SJCRH30 (cell line): ENCODE data around the gene TSPAN17. TPM values are rescaled to one million over a fixed set of nuclear protein-coding genes. Genes with fewer than 3 reads are reported as not detected.

Experiments used
- DNase-seq, 2 experiments: peaks; one replicate each; pipeline ENCODE4 v3.0.0-alpha.2; 2015 to 2020
- H3K27ac ChIP-seq: fragments of 250-450 bp; sonication (Bioruptor Pico); 2 replicates; pipeline ENCODE4 v1.5.1; 2020; ENCODE audit warnings: mild to moderate bottlenecking, moderate library complexity
- H3K27me3 ChIP-seq: fragments of 250-450 bp; sonication (Bioruptor Pico); 2 replicates; pipeline ENCODE4 v1.5.1; 2020; ENCODE audit warnings: mild to moderate bottlenecking, moderate library complexity
- H3K36me3 ChIP-seq: fragments of 250-450 bp; sonication (Bioruptor Pico); 2 replicates; pipeline ENCODE4 v1.5.1; 2020; ENCODE audit warnings: mild to moderate bottlenecking, moderate library complexity
- H3K4me1 ChIP-seq: fragments of 250-450 bp; sonication (Bioruptor Pico); 2 replicates; pipeline ENCODE4 v1.5.1; 2020; ENCODE audit warnings: mild to moderate bottlenecking, moderate library complexity
- H3K4me3 ChIP-seq: fragments of 250-450 bp; sonication (Bioruptor Pico); 2 replicates; pipeline ENCODE4 v1.5.1; 2020; ENCODE audit warnings: mild to moderate bottlenecking, moderate library complexity
- H3K9me3 ChIP-seq: fragments of 250-450 bp; sonication (Bioruptor Pico); replicated peaks from 2 replicates; pipeline ENCODE4 v1.5.1; 2020; ENCODE audit warnings: mild to moderate bottlenecking, moderate library complexity
- total RNA-seq: library from RNA; depleted of rRNA; stranded (reverse); fragments of >200 nt; shearing (Covaris generic); gene quantifications from 2 replicates; pipeline ENCODE4 v1.2.3, GENCODE V29; 2014

TSPAN17 gene
- total RNA-seq, 1 experiment from 2014 or later, result 26.5 TPM

GRCh38 chr5:176667637-176668036 is 20.4 kb downstream of the TSPAN17 start:
- no peaks in the 10 kb centered on the region for H3K4me1 ChIP-seq
- H3K36me3 ChIP-seq, result no peaks in the 10 kb centered on the region
- H3K27ac ChIP-seq, result no peak overlapping the region
- H3K9me3 ChIP-seq, result no peaks in the 10 kb centered on the region
- no peak for DNase-seq
- H3K4me3 ChIP-seq, result no peak overlapping the region
- H3K27me3 ChIP-seq, result peaks cover 5% of the 10 kb centered on the region; the same call in 1 of the 2 replicates

- Histone ChIP-seq H3K36me3 (no peaks in the 10 kb centered on the region), H3K4me3 (no peak overlapping the region), H3K9me3 (no peaks in the 10 kb centered on the region), H3K27me3 (peaks cover 5% of the 10 kb centered on the region; the same call in 1 of the 2 replicates), H3K4me1 (no peaks in the 10 kb centered on the region), H3K27ac (no peak overlapping the region)
- no peak for DNase-seq
Observed at GRCh38 chr5:176670449-176670848, 23.2 kb downstream of the TSPAN17 start.

- DNase-seq, result no peak
- H3K9me3 ChIP-seq, result no peaks in the 10 kb centered on the region
- peaks cover 5% of the 10 kb centered on the region; the same call in 1 of the 2 replicates for H3K27me3 ChIP-seq
- H3K36me3 ChIP-seq, result no peaks in the 10 kb centered on the region
- no peak overlapping the region for H3K4me3 ChIP-seq
- no peaks in the 10 kb centered on the region for H3K4me1 ChIP-seq
- H3K27ac ChIP-seq, result no peak overlapping the region
Observed at GRCh38 chr5:176671399-176671798, 24.1 kb downstream of the TSPAN17 start.

GRCh38 chr5:176671890-176672747 is 24.8 kb downstream of the TSPAN17 start:
- Histone ChIP-seq H3K9me3 (no peaks in the 10 kb centered on the region), H3K4me1 (no peaks in the 10 kb centered on the region), H3K27me3 (peaks cover 5% of the 10 kb centered on the region; the same call in 1 of the 2 replicates), H3K36me3 (no peaks in the 10 kb centered on the region), H3K27ac (no peak overlapping the region), H3K4me3 (no peak overlapping the region)
- DNase-seq, result no peak

GRCh38 chr5:176673651-176674583 is 26.6 kb downstream of the TSPAN17 start:
- peaks cover 5% of the 10 kb centered on the region; the same call in 1 of the 2 replicates for H3K27me3 ChIP-seq
- H3K4me3 ChIP-seq, result no peak overlapping the region
- no peak for DNase-seq
- H3K27ac ChIP-seq, result no peak overlapping the region
- H3K9me3 ChIP-seq, result no peaks in the 10 kb centered on the region
- H3K4me1 ChIP-seq, result no peaks in the 10 kb centered on the region
- H3K36me3 ChIP-seq, result no peaks in the 10 kb centered on the region

- no peaks in the 10 kb centered on the region for H3K4me1 ChIP-seq
Observed at GRCh38 chr5:176674799-176675198, 27.5 kb downstream of the TSPAN17 start.

GRCh38 chr5:176675676-176676360 is 28.5 kb downstream of the TSPAN17 start:
- H3K27ac ChIP-seq, result no peak overlapping the region
- DNase-seq, result no peak
- no peaks in the 10 kb centered on the region for H3K27me3 ChIP-seq
- H3K36me3 ChIP-seq, result no peaks in the 10 kb centered on the region
- no peaks in the 10 kb centered on the region for H3K4me1 ChIP-seq
- H3K9me3 ChIP-seq, result no peaks in the 10 kb centered on the region
- no peak overlapping the region for H3K4me3 ChIP-seq

More at GRCh38 chr5:176674799-176675198, 27.5 kb downstream of the TSPAN17 start:
- Histone ChIP-seq H3K36me3 (no peaks in the 10 kb centered on the region), H3K4me3 (no peak overlapping the region), H3K27me3 (peaks cover 3% of the 10 kb centered on the region; the same call in 1 of the 2 replicates), H3K27ac (no peak overlapping the region), H3K9me3 (no peaks in the 10 kb centered on the region)
- no peak for DNase-seq

- H3K4me3 ChIP-seq, result no peak overlapping the region
- no peaks in the 10 kb centered on the region for H3K4me1 ChIP-seq
- H3K36me3 ChIP-seq, result no peaks in the 10 kb centered on the region
- H3K27ac ChIP-seq, result no peak overlapping the region
- H3K9me3 ChIP-seq, result no peaks in the 10 kb centered on the region
- no peaks in the 10 kb centered on the region for H3K27me3 ChIP-seq
- no peak for DNase-seq
Observed at GRCh38 chr5:176676361-176676824, 29.1 kb downstream of the TSPAN17 start.

- no peak overlapping the region for H3K4me3 ChIP-seq
- H3K36me3 ChIP-seq, result no peaks in the 10 kb centered on the region
- H3K27ac ChIP-seq, result no peak overlapping the region
- no peak for DNase-seq
- peaks cover 7% of the 10 kb centered on the region; the same call in 1 of the 2 replicates for H3K27me3 ChIP-seq
- H3K9me3 ChIP-seq, result no peaks in the 10 kb centered on the region
- H3K4me1 ChIP-seq, result no peaks in the 10 kb centered on the region
Observed at GRCh38 chr5:176677209-176677939, 30.1 kb downstream of the TSPAN17 start.

GRCh38 chr5:176678584-176678983 is 31.3 kb downstream of the TSPAN17 start:
- no peak overlapping the region for H3K4me3 ChIP-seq
- DNase-seq, result no peak
- no peak overlapping the region for H3K27ac ChIP-seq
- H3K36me3 ChIP-seq, result no peaks in the 10 kb centered on the region
- no peaks in the 10 kb centered on the region for H3K9me3 ChIP-seq
- peaks cover 8% of the 10 kb centered on the region; the same call in 1 of the 2 replicates for H3K27me3 ChIP-seq
- no peaks in the 10 kb centered on the region for H3K4me1 ChIP-seq

- Histone ChIP-seq H3K27ac (no peak overlapping the region), H3K36me3 (no peaks in the 10 kb centered on the region), H3K4me3 (no peak overlapping the region), H3K9me3 (no peaks in the 10 kb centered on the region), H3K27me3 (peaks cover 8% of the 10 kb centered on the region; the same call in 1 of the 2 replicates), H3K4me1 (no peaks in the 10 kb centered on the region)
- DNase-seq, result no peak
Observed at GRCh38 chr5:176679365-176680225, 32.3 kb downstream of the TSPAN17 start.

- H3K27me3 ChIP-seq, result peaks cover 8% of the 10 kb centered on the region; the same call in 1 of the 2 replicates
- no peak overlapping the region for H3K4me3 ChIP-seq
- H3K9me3 ChIP-seq, result no peaks in the 10 kb centered on the region
- H3K27ac ChIP-seq, result no peak overlapping the region
- H3K4me1 ChIP-seq, result no peaks in the 10 kb centered on the region
- H3K36me3 ChIP-seq, result no peaks in the 10 kb centered on the region
- DNase-seq, result no peak
Observed at GRCh38 chr5:176680226-176680563, 32.9 kb downstream of the TSPAN17 start.

- peaks cover 8% of the 10 kb centered on the region; the same call in 1 of the 2 replicates for H3K27me3 ChIP-seq
- H3K4me3 ChIP-seq, result no peak overlapping the region
- H3K9me3 ChIP-seq, result no peaks in the 10 kb centered on the region
- no peaks in the 10 kb centered on the region for H3K36me3 ChIP-seq
- H3K27ac ChIP-seq, result no peak overlapping the region
- no peaks in the 10 kb centered on the region for H3K4me1 ChIP-seq
- DNase-seq, result no peak
Observed at GRCh38 chr5:176682016-176682531, 34.8 kb downstream of the TSPAN17 start.
